ENCODE results near the gene ITPR2. TPM values are rescaled to one million over a fixed set of nuclear protein-coding genes. Genes with fewer than 3 reads are reported as not detected.

The ITPR2 gene
- total RNA-seq, 1 donor from 2014 or later = 15.8 TPM

DNA sequence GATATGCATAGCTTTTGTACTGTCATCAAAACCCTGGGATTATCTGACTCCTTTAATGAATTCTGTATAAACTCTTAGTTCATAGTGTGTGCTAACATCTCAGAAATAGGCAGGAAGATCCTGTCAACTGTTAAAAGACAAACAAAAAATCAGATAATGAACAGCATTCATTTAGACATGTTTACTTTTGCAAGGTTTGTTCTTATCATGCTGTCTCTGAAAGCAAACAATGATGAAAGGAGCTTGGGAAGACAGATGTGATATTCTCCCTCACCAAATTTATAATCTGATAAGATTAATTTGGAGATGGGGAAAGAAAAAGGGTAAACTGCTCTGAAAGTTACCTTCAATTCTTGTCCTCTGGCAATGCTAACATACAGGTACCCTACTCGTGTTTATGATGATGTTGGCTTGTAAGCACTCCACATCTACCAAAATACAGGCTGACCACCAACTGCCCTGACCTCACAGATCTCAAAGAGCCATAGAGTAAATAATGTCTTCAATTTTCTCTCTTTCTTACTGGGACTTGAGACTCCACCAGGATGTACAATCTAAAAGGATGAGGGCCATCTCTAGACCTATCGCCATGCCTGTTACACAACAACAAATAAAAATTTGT lies 403.8 kb downstream of the ITPR2 start:
- DNase-seq = no peak
- no peaks in the 10 kb centered on the region for H3K36me3 ChIP-seq
- H3K9me3 ChIP-seq (replicated peaks) = no peaks in the 10 kb centered on the region
- H3K4me3 ChIP-seq = no peak overlapping the region
- no peaks in the 10 kb centered on the region for H3K27me3 ChIP-seq (ENCODE audit: low read depth)
- TF ChIP-seq, protein P1, sequence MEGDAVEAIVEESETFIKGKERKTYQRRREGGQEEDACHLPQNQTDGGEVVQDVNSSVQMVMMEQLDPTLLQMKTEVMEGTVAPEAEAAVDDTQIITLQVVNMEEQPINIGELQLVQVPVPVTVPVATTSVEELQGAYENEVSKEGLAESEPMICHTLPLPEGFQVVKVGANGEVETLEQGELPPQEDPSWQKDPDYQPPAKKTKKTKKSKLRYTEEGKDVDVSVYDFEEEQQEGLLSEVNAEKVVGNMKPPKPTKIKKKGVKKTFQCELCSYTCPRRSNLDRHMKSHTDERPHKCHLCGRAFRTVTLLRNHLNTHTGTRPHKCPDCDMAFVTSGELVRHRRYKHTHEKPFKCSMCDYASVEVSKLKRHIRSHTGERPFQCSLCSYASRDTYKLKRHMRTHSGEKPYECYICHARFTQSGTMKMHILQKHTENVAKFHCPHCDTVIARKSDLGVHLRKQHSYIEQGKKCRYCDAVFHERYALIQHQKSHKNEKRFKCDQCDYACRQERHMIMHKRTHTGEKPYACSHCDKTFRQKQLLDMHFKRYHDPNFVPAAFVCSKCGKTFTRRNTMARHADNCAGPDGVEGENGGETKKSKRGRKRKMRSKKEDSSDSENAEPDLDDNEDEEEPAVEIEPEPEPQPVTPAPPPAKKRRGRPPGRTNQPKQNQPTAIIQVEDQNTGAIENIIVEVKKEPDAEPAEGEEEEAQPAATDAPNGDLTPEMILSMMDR (IDR thresholded peaks at IDR 0.05; ENCODE audit: borderline replicate concordance) = no peak
- no peak overlapping the region for H3K27ac ChIP-seq (replicated peaks)
- intact Hi-C loops (cut with micrococcal nuclease) = no loop called here
- H3K4me1 ChIP-seq = peaks cover 9% of the 10 kb centered on the region

DNA sequence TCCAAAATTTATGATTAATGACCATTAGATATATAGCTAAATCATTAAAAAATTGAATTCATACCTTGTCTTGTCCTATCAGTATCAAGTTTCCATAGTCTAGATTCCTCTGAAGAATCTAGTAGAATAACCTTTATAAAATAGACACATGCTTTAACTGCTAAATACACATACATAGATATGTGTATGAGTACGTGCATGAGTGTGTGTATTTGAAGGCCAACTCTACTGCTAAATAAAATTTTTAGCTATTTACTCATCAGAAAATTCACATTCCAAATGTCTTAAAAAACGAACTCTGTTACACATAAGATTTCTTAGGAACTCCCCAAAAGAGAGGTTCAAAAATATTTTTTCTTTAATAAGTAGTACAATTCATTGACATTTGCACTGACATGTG lies 404.6 kb downstream of the ITPR2 start:
- intact Hi-C loops (cut with micrococcal nuclease) = no loop called here
- TF ChIP-seq, protein P1 (IDR thresholded peaks at IDR 0.05; ENCODE audit: borderline replicate concordance) = no peak
- Histone ChIP-seq H3K36me3 (no peaks in the 10 kb centered on the region), H3K4me1 (peaks cover 9% of the 10 kb centered on the region), H3K27me3 (ENCODE audit: low read depth) (no peaks in the 10 kb centered on the region), H3K4me3 (no peak overlapping the region), H3K27ac (replicated peaks) (no peak overlapping the region), H3K9me3 (replicated peaks) (no peaks in the 10 kb centered on the region)
- DNase-seq = no peak

- no peaks in the 10 kb centered on the region for H3K36me3 ChIP-seq
- DNase-seq = no peak
- H3K4me1 ChIP-seq = peaks cover 9% of the 10 kb centered on the region
- no peak overlapping the region for H3K4me3 ChIP-seq
- no peaks in the 10 kb centered on the region for H3K9me3 ChIP-seq (replicated peaks)
- TF ChIP-seq, protein P1 (IDR thresholded peaks at IDR 0.05; ENCODE audit: borderline replicate concordance) = no peak
- H3K27me3 ChIP-seq (ENCODE audit: low read depth) = no peaks in the 10 kb centered on the region
- H3K27ac ChIP-seq (replicated peaks) = no peak overlapping the region
- intact Hi-C loops (cut with micrococcal nuclease) = no loop called here
Observed at GRCh38 chr12:26426652-26427051, 406.3 kb downstream of the ITPR2 start.

DNA sequence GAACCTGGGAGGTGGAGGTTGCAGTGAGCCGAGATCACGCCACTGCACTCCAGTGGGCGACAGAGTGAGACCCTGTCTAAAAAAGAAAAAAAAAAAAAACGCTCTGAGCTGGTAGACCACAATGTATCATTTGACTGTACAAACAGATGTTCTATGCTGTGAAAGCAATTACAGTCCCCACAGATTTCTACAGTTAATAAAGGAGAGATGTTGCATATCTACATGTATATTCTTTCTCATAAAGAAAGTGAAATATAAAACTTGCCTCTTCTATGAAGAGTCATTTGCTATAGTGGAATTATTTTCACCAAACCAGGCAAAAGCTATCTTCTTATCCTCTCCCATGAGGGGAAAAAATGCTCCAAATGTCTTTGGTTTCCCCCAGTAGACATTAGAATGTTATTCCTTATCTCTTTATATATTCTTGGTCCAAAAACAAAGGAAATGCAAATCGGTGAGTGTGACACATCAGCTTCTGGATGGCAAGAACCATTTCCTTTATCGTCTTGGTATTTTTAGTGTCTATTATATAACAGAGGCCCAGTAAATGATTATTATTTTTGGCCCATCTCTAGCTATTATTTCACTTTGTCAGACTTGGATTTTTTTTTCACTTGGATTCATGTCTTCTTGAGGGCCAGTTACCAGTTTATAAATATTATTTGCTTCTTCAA lies 407.3 kb downstream of the ITPR2 start:
- Histone ChIP-seq H3K4me3 (no peak overlapping the region), H3K27ac (replicated peaks) (no peak overlapping the region), H3K4me1 (peaks cover 9% of the 10 kb centered on the region), H3K27me3 (ENCODE audit: low read depth) (no peaks in the 10 kb centered on the region), H3K36me3 (no peaks in the 10 kb centered on the region), H3K9me3 (replicated peaks) (no peaks in the 10 kb centered on the region)
- intact Hi-C loops (cut with micrococcal nuclease) = no loop called here
- TF ChIP-seq, protein P1 (IDR thresholded peaks at IDR 0.05; ENCODE audit: borderline replicate concordance) = no peak
- DNase-seq = no peak

GRCh38 chr12:26422839-26423398 lies 410.1 kb downstream of the ITPR2 start:
- H3K4me3 ChIP-seq = no peak overlapping the region
- peaks cover 9% of the 10 kb centered on the region for H3K4me1 ChIP-seq
- H3K9me3 ChIP-seq (replicated peaks) = no peaks in the 10 kb centered on the region
- no peaks in the 10 kb centered on the region for H3K27me3 ChIP-seq (ENCODE audit: low read depth)
- peaks cover 12% of the 10 kb centered on the region for H3K36me3 ChIP-seq
- intact Hi-C loops (cut with micrococcal nuclease) = no loop called here
- DNase-seq = no peak
- no peak overlapping the region for H3K27ac ChIP-seq (replicated peaks)
- TF ChIP-seq, protein P1 (IDR thresholded peaks at IDR 0.05; ENCODE audit: borderline replicate concordance) = no peak
